SK-N-SH (cell line): ENCODE measurements around the gene IGF2R.

Experiments
- EP300 ChIP-seq, 2 experiments: IDR thresholded peaks; 2 replicates each; pipeline versions ENCODE4 v1.4.0 to v1.6.1; 2012; ENCODE audit warnings: borderline replicate concordance in 1 of 2, low read depth in 1 of 2, low read length in 1 of 2
- RAD21 ChIP-seq: IDR thresholded peaks from 2 replicates; pipeline ENCODE4 v1.6.1; 2012; ENCODE audit warnings: mild to moderate bottlenecking, low read length
- RCOR1 ChIP-seq: fragments of 150-350 bp; IDR thresholded peaks from 2 replicates; pipeline ENCODE4 v1.6.1; 2017; ENCODE audit warnings: antibody characterized with exemption, low read length
- TF ChIP-seq, protein P1 (sequence below): fragments of 200-600 bp; sonication (generic); IDR thresholded peaks from 2 replicates; pipeline ENCODE4 v1.6.1; 2017; ENCODE audit warnings: antibody characterized with exemption, mild to moderate bottlenecking, moderate library complexity

- TF ChIP-seq EP300 (IDR thresholded peaks at IDR 0.05; ENCODE audit: borderline replicate concordance in 1 of 2, low read depth in 1 of 2, low read length in 1 of 2): no peak
- TF ChIP-seq RAD21: no peak
- TF ChIP-seq, protein P1, sequence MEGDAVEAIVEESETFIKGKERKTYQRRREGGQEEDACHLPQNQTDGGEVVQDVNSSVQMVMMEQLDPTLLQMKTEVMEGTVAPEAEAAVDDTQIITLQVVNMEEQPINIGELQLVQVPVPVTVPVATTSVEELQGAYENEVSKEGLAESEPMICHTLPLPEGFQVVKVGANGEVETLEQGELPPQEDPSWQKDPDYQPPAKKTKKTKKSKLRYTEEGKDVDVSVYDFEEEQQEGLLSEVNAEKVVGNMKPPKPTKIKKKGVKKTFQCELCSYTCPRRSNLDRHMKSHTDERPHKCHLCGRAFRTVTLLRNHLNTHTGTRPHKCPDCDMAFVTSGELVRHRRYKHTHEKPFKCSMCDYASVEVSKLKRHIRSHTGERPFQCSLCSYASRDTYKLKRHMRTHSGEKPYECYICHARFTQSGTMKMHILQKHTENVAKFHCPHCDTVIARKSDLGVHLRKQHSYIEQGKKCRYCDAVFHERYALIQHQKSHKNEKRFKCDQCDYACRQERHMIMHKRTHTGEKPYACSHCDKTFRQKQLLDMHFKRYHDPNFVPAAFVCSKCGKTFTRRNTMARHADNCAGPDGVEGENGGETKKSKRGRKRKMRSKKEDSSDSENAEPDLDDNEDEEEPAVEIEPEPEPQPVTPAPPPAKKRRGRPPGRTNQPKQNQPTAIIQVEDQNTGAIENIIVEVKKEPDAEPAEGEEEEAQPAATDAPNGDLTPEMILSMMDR: no peak
- no peak for TF ChIP-seq RCOR1
These were observed 16.4 kb upstream of the IGF2R start for GRCh38 chr6:159952289-159953005.
